NCI-H510A treated with DMSO at 0.1 percent for 48 hours (cell line): ENCODE results near the gene CPN2.

Source experiments
- DNase-seq: peaks from one replicate; lab custom pipeline; 2025; lab: John Stamatoyannopoulos, UW

Gene CPN2

DNA sequence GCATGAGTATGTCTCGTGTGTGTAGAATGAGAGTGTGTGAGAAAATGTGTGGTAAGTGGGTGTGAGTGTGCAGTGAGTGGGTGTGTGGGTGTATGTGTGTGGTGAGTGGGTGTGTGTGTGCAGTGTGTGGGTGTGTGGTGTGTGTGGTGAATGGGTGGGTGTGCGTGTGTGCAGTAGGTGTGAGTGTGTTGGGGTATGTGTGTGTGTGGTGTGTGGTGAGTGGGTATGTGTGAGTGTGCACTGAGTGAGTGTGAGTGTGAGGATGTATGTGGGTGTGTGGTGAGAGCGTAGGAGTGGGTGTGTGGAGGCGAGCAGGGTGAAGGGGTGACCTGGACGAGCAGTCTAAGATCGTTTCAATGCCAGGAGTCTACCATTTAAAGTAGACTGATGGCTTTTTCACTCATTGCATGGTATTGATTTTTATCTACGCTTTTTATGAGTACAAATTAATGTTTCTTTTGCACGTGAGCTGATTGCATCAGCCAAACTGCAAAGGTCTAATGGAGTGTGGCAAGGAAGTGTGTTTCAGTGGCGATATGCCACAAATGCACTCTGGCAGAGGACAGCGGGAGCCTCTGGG is 1.6 kb upstream of the CPN2 start:
- no peak for DNase-seq

- no peak for DNase-seq
Measured at GRCh38 chr3:194351952-194352536, 916 bp upstream of the CPN2 start.

DNA sequence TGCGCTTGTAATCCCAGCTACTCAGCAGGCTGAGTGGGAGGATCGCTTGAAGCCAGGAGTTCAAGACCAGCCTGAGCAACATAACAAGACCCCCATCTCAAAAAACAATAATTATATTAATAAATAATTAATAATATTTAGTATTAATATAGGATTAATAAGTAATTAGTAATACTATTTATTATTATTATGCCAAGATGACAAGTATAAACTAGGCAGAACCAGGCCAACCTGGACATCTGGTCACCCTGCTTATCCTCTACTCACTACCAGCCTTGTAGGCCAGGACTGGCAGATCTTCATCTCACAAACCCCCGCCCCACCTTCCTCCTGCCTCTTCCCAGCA is 429 bp downstream of the CPN2 start:
- no peak for DNase-seq

GRCh38 chr3:194348354-194348753 is 2.8 kb downstream of the CPN2 start:
- no peak for DNase-seq

DNA sequence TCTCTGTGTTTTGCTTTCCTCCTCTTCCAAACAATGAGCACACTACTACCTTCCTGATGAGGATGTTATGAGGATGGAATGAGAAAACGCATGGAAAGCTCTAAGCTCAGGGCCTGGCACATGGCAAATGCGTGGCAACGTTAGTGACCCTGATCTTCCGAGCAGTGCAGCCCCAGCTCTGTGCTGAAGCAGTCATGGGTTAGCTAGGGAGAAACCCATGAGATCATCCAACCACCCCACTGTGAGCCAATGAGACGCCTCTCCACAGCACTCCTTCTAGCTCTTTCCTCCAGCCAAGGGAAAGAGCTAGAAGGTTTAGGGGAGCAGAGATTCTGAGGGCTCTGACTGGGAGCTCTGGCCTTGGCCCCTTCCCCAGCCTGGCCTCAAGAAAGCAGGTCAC is 4.5 kb downstream of the CPN2 start:
- DNase-seq: no peak

GRCh38 chr3:194346035-194346434 is 5.1 kb downstream of the CPN2 start:
- DNase-seq: no peak

DNA sequence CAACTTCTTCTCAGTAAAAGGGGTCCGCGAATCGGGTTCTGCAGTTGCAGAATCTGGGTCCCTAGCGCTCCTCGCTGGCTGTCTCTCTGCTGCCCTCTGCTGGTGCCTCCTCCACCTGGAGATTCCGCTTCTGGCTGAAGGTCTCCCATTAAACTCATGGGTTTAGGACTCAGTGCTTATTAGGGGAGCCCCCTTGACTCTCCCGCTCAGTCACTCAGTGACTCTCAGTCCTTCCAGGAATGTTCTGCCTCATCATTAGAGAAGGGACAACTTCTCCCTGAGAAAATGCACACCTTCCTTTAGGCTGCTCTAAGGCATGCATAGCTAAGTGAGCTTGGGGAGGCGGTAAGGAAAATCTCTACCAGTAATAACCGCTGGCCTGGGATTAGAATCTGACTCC is 7.1 kb downstream of the CPN2 start:
- DNase-seq: peak; percentile 70

DNA sequence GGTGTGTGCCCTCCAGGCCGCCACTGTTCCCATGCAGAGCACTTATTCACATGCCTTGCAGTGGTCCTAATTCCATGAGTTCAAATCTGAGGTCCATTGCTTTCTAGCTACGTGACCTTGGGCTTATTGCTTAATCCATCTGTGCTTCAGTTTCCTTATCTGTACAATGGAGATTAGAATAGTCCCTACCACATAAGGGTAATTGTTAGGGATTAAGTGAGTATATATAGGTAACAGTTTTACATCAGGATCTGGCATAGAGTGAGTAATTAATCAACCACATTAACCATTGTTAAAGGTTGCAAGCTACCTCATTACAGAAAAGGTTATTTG is 7.6 kb downstream of the CPN2 start:
- DNase-seq: no peak

DNA sequence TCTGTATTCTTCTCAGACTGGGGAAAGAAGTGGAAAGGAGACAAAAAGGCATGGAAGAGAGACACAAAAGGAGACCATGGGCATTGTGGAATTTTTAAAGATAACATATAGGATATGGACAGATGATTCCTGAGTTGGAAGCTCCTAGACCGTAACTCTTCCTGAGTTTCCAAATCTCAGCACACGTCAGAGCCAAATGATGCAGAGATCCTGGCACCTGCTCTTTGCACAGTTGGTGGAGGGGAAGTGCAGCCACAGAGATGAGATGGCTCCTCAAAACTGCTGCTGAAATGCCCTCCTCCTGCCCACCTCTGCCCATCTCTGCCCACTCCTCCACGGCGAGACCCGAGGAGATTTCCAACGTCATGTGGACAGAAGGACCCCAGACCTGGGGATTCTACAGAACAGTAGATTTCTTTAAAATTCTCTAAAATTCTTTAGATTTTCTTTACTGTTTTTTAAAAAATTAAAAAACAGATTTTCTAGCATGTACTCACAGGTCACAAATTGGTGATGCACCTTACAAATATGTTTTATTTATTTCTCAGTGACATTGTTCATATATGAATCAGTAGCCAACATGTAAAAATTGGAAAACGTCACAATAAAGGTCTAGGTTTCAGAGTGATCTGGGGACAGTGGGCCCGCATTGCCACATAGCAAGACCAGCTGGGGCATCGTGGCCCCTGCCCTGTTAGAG is 8.1 kb downstream of the CPN2 start:
- no peak for DNase-seq

DNA sequence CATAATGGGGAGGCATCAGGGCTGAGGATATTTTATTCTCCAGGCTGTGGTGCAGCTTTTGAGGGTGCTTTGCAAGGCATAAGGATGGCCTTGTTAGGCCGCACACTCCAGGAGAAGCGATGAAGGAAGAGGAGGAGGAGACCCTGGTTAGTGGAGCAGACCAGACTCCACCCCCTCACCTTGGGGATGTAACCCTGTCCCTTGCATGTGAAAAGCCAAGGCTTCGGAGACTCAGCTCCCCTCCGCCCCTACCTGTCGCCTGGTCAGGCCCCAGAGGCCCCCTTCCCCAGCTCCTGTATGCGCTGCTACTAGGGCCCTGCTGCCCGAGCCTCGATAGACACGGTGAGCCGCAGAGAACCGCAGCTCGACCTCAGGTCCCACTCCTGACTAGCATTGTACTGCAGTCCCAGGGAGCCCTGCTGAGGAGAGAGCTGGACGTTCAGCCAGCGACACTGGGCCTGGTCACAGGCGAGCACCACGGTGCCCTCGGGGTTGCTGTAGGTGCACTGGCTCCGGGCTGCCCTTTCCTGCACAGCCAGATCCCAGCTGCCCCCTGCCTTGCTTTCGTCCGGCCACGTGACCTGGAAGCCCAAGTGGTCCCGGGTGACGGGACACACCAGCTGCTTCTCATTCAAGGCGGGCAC is 10.2 kb downstream of the CPN2 start:
- no peak for DNase-seq

- no peak for DNase-seq
Measured at GRCh38 chr3:194339840-194340239, 11.3 kb downstream of the CPN2 start.

DNA sequence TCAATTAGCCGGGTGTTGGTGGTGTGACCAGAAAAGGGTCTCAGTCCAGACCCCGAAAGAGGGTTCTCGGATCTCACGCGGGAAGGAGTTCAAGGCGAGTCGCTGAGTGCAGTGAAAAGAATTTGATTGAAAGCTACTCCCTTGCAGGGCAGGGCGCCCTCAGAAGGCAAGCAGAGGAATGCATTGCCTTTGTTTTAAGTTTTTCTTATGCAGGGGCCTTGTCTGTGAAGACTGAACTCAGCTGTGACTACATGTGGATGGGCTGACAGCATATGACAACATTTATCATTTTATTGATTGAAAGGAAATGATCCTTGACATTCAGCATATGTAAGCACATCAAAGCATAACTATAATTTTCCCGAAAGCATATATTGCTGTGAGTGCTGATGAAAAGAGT is 11.8 kb downstream of the CPN2 start:
- no peak for DNase-seq

DNA sequence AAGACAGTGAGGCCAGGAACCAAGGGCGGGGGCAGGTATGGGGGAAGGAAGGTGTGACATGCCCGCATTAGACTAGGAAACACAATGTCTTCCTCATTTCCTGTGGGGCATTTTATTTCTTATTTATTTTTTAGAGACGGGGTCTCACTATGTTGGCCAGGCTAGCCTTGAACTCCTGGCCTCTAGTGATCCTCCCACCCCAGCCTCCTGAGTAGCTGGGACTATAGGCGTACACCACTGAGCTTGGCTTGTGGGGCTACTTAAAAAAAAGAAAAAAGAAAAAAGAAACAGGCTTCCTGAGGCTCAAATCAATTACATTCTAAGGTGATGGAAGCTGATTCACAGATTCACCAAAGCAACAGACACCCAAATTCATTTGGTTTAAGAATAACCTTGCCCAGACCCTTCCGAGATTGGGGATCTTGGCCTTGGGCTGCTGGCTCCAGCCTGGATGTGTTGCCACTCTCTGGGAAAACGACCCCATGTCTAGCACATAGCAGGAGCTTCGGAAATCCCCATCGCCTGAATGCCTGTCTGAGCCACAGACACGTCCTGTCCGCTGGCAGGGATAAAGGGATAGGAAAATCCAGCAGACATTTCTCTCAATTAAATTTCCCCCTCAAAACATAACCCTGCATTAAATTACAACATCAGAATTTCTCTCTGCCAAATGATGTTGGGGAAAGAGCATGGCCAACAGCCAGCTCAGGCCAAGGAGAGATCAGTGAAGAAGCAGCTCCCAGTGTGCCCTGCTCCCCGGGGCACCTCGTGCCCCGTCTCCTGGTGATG is 13.0 kb downstream of the CPN2 start:
- no peak for DNase-seq

- DNase-seq: no peak
Measured at GRCh38 chr3:194336601-194337355, 14.3 kb downstream of the CPN2 start.

- DNase-seq: no peak
Measured at GRCh38 chr3:194333981-194334320, 17.2 kb downstream of the CPN2 start.

DNA sequence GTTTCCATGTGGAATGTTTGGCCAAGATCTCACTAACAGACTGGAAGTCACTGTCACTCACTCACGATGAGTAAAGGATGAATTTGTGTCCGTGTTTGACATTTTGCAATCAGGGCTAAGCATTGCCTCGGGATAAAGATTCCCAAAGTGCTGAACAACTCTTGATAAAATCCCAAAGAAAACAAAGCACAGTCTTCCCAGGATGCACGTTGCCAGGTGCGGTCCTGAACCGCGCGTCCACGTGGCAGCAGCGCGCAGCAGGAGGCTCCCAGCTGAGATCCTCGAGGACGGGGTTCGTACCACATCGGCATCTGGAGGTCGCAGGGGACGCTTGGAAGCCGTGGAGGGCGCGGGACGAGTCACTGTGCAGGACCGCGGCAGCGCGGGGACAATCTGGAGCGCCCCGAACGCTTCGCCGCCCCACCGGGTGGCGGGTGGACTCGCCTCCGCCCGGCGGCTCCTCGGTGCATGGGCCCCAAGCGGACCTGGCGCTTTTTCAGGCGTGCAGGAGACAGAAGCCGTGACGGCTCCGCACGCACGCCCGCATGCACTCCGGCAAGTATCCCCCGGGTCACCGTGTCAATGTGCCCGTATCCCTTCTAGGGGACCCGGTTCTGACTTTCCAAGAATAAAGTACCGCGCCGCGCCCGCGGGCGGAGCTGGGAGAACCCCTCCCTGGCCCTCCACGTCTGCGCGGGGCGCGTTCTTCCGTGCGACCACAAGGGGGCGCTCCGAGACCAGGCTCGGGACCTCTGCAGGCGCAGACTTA is 17.7 kb downstream of the CPN2 start:
- DNase-seq: no peak

DNA sequence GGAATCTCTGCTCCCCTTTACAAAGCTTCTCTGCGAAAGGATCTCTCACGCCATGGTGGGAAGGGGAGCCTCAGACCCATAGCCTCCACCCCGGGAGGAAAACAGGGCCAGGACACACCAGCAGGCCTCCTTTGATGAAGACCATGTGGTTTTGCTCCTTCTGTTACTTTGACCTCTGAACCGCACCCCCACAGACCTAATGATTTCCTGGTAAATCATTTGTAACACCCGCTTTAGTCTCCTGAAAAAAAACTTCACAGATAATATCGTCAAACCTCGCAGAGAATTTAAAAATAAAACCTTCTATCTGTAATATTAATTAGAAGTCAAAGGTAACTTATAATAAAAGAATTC is 18.3 kb downstream of the CPN2 start:
- DNase-seq: no peak

- no peak for DNase-seq
Measured at GRCh38 chr3:194330579-194330978, 20.5 kb downstream of the CPN2 start.

DNA sequence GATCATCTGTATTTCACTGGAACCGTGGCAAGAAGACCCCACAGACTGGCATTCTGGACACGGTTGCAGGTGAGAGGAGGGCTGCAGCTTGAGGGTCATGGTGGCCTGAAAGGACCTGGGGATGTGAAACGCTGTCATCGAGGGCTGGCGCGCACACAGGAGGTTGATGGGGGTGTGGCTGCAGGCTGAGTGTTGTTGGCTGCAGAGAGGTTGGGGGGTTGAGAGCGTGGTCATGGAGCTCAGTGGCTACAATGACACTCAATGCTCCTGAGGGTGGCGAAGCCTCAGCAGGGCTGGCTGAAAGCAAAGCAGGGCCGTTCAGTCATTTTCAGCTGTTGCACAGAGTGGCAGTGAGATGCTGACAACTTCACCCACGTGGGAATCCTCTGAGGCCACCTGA is 21.0 kb downstream of the CPN2 start:
- no peak for DNase-seq

GRCh38 chr3:194329583-194329965 is 21.6 kb downstream of the CPN2 start:
- DNase-seq: no peak

DNA sequence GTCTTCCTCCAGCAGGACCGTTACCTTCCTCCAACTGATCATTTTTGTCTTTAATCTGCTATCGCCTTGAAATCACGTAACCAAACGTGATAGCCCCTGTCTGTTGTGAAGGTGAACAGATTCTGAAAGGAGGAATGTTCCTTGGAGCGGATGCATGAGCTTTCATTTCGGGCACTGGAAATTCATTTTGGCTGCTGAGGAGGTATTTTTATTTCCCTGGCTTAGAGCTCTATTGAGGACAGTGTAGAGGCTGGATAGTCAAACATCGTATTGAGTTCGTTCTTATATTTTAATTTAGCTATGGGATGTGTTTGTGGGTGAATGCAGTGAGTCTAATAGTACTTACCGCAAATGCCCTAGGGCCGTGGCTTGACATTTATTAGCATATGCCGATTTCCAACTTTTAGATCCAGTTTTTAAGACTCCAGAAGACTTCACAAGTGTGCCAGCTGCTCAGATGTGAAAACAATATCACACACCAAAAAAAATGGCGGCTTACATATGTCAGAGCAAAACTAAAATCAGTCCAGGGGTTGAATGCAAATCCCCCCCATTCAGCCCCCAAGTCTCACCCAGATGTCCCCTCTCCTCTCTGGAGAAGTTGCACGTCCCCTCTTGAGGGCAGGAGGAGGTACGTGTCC is 22.1 kb downstream of the CPN2 start:
- DNase-seq: no peak
